Activated B cell treated with CpG ODN at 0.5 μM for 24 hours (primary cell): ENCODE measurements around the gene ACVR2B. TPM values are rescaled to one million over a fixed set of nuclear protein-coding genes. Genes with fewer than 3 reads are reported as not detected.

Experiments used
- ATAC-seq: fragments of 200-7000 bp; cut with Tn5 transposase; one replicate; pipeline ENCODE4 v1.10.0; 2021; ENCODE audit warnings: low read depth, mild to moderate bottlenecking, moderate library complexity
- CTCF ChIA-PET: fragments of 350-600 bp; sonication (Branson Sonifier 250); formaldehyde crosslinking; loops from one replicate; lab custom pipeline; 2021; ENCODE audit warnings: antibody characterized with exemption; lab: Charles Lee
- POLR2A ChIA-PET: fragments of 350-600 bp; sonication (Branson Sonifier 250); formaldehyde crosslinking; loops from one replicate; lab custom pipeline; 2021; ENCODE audit warnings: antibody characterized with exemption; lab: Charles Lee
- DNase-seq: peaks from one replicate; pipeline ENCODE4 v3.0.0; 2022
- H3K27ac Mint-ChIP-seq: one replicate; pipeline ENCODE4 v1.8.0; 2020; ENCODE audit warnings: mixed read lengths
- H3K27me3 Mint-ChIP-seq: one replicate; pipeline ENCODE4 v1.8.0; 2021; ENCODE audit warnings: mixed read lengths
- H3K36me3 Mint-ChIP-seq: one replicate; pipeline ENCODE4 v1.8.0; 2021; ENCODE audit warnings: low read depth, mixed read lengths
- H3K4me1 Mint-ChIP-seq: one replicate; pipeline ENCODE4 v1.8.0; 2021; ENCODE audit warnings: mixed read lengths
- H3K4me3 Mint-ChIP-seq: one replicate; pipeline ENCODE4 v1.8.0; 2020; ENCODE audit warnings: mild to moderate bottlenecking, mixed read lengths
- H3K9me3 Mint-ChIP-seq: one replicate; pipeline ENCODE4 v1.8.0; 2020; ENCODE audit warnings: mixed read lengths
- intact Hi-C: fragments of 100-400 bp; cut with micrococcal nuclease; formaldehyde crosslinking; loops from one replicate; pipeline ENCODE4 v1.15.1; 2024
- total RNA-seq: library from RNA; stranded (reverse); gene quantifications from 2 replicates; pipeline ENCODE4 v1.2.3, GENCODE V29; 2022
- TF ChIP-seq, protein P1 (sequence below): fragments of 200-600 bp; IDR thresholded peaks from one replicate; pipeline ENCODE4 v1.8.0; 2022; ENCODE audit warnings: antibody characterized with exemption, mild to moderate bottlenecking

ACVR2B gene
- total RNA-seq, 1 donor from 2014 or later, result 1.4 TPM

DNA sequence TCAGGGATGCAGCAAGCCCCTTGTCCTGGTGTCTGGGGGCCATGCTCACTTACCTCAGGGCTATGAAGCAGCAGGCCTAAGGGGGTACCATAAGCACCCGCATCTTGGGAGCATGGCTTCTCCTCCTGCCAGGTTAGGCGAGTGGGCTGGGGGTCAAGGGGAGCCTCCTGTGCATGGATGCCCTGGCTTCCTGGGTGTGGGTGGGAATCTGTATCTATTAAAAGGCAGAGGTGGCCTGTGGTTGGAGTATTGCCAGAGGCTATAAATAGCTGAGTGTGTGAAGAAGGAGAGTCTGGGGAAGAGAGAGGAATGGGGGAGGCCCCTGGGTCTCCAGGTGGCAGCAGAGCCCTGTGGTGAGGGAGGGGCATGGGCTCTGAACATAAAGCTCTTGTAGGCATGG lies 19.5 kb downstream of the ACVR2B start:
- H3K27ac Mint-ChIP-seq, result no peak overlapping the region
- H3K9me3 Mint-ChIP-seq, result peaks cover 14% of the 10 kb centered on the region
- H3K4me3 Mint-ChIP-seq, result no peak overlapping the region
- TF ChIP-seq, protein P1, sequence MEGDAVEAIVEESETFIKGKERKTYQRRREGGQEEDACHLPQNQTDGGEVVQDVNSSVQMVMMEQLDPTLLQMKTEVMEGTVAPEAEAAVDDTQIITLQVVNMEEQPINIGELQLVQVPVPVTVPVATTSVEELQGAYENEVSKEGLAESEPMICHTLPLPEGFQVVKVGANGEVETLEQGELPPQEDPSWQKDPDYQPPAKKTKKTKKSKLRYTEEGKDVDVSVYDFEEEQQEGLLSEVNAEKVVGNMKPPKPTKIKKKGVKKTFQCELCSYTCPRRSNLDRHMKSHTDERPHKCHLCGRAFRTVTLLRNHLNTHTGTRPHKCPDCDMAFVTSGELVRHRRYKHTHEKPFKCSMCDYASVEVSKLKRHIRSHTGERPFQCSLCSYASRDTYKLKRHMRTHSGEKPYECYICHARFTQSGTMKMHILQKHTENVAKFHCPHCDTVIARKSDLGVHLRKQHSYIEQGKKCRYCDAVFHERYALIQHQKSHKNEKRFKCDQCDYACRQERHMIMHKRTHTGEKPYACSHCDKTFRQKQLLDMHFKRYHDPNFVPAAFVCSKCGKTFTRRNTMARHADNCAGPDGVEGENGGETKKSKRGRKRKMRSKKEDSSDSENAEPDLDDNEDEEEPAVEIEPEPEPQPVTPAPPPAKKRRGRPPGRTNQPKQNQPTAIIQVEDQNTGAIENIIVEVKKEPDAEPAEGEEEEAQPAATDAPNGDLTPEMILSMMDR, result no peak
- H3K27me3 Mint-ChIP-seq, result no peaks in the 10 kb centered on the region
- peaks cover 3% of the 10 kb centered on the region for H3K36me3 Mint-ChIP-seq
- no peak for ATAC-seq
- ChIA-PET POLR2A (no interaction called here), CTCF (no interaction called here)
- intact Hi-C loops, result no loop called here
- no peak for DNase-seq
- H3K4me1 Mint-ChIP-seq, result no peaks in the 10 kb centered on the region

DNA sequence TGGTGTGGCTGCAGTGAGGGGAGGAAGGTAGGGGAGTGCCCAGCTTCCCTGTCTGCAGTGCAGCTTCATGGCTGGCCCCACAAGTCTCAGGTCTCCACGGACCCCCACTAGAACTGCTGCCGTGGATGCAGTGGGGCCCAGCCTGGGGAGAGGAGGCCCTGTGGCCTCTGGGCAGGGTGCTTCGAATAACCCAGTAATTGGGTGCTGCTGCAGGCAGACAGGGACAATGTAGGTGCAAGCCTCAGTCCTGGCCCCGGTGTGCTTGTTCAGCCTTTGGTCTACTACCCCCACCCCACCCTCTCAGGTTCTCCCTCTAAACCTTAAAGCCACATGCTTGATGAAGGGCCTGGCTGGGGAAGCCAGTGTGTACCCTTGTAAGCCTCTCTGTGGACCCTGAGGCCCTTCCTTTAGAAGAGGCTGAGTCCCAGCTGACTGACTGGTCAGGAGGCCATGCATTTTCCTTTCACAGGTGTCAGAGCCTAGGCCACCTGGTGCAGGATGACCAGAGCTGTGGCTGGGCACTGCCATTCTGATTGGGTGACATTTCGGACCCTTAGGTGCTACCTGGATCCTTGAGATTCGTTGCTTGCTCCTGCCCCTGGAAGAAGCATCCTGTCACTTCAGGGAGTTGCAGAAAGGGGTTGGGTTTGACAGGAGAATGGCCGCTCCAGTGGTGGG lies 21.4 kb downstream of the ACVR2B start:
- Mint-ChIP-seq H3K4me1 (no peaks in the 10 kb centered on the region), H3K27me3 (no peaks in the 10 kb centered on the region), H3K4me3 (no peak overlapping the region), H3K9me3 (peaks cover 5% of the 10 kb centered on the region), H3K36me3 (no peaks in the 10 kb centered on the region), H3K27ac (no peak overlapping the region)
- ATAC-seq, result no peak
- intact Hi-C loops, result no loop called here
- DNase-seq, result no peak
- ChIA-PET CTCF (no interaction called here), POLR2A (no interaction called here)
- TF ChIP-seq, protein P1, result no peak

DNA sequence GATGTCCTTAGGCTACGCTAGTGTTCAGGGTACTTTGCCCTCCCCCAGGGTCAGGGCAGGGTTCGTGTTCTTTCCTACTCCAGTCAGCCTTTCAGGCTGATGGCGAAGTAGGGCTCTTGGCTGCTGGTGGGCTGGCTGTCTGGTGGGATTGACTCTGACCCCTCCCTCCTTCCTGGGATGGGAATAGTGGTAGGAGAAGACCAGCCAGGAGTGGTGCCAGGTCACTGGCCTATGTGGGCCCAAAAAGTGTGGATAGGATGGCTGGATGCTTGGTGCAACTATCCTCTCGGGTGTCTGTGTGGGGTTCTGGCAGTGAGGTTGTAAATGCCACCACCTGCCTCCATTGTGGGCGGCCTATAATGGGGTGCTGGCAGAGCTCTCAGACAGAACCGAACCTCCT lies 22.0 kb downstream of the ACVR2B start:
- no peaks in the 10 kb centered on the region for H3K9me3 Mint-ChIP-seq
- DNase-seq (no peak), ATAC-seq (no peak)
- no peak overlapping the region for H3K27ac Mint-ChIP-seq
- H3K4me1 Mint-ChIP-seq, result no peaks in the 10 kb centered on the region
- no peak overlapping the region for H3K4me3 Mint-ChIP-seq
- no peaks in the 10 kb centered on the region for H3K27me3 Mint-ChIP-seq
- POLR2A ChIA-PET, result no interaction called here
- no peaks in the 10 kb centered on the region for H3K36me3 Mint-ChIP-seq
- CTCF ChIA-PET, result no interaction called here
- TF ChIP-seq, protein P1, result no peak
- intact Hi-C loops, result no loop called here

DNA sequence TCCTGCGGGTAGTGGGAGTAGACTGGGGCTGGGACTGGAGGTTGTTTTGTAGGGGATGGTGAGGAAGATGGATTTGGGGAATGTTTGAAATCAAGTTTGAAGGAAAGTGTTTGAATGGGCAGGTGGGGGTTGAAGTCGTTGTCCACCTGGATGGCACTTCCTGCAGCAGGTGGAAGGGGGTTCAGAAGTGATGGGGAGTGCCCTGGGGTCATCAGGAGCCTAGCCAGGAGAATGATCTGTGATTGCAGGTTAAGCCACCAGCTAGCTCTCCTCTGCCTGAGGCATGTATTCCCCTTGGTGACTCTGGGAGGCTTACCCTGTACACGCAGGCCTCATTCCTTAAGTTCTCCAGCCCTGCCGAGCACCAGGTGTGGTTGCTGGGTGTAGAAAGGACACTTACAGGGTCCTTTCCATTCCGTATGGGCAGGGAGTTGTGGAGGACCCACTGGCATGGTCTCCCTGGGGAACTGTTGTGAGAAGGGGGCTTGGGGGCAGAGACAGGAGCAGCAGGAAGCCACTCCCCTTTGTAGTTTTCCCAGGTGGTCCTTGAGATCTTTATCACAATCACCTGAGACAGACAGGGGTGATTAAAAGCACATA lies 22.6 kb downstream of the ACVR2B start:
- ChIA-PET POLR2A (no interaction called here), CTCF (no interaction called here)
- no peak overlapping the region for H3K4me3 Mint-ChIP-seq
- ATAC-seq (no peak), DNase-seq (no peak)
- H3K27ac Mint-ChIP-seq, result no peak overlapping the region
- H3K36me3 Mint-ChIP-seq, result no peaks in the 10 kb centered on the region
- intact Hi-C loops, result no loop called here
- TF ChIP-seq, protein P1, result no peak
- no peaks in the 10 kb centered on the region for H3K4me1 Mint-ChIP-seq
- no peaks in the 10 kb centered on the region for H3K9me3 Mint-ChIP-seq
- no peaks in the 10 kb centered on the region for H3K27me3 Mint-ChIP-seq

DNA sequence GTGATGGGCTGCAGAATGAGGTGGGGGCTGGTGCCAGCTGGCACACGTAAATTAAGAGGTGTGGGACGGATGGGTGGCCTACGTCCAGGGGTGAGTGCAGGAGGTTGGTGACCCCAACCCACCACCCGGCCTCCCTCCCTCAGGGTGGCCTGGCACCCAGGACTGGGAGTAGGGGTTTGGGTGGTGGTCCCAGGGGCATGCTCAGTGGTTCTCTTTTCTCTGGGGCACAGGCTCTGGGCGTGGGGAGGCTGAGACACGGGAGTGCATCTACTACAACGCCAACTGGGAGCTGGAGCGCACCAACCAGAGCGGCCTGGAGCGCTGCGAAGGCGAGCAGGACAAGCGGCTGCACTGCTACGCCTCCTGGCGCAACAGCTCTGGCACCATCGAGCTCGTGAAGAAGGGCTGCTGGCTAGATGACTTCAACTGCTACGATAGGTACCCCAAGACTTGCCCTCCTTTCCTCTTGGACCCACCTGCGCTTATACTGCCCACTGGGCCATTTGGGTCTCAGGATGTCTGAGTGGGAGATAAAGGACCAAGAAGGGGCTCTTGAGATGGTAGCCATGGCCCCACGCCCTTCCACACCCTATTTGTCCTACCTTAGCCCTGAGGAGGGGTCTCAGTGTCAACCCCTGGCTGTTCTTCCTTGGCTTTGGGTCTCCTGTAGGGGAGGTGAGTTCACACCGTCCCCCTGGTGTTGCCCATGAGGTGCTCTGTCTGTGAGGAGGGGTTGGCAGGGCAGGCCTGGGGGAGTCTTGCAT lies 23.5 kb downstream of the ACVR2B start:
- no peaks in the 10 kb centered on the region for H3K36me3 Mint-ChIP-seq
- no peaks in the 10 kb centered on the region for H3K4me1 Mint-ChIP-seq
- H3K4me3 Mint-ChIP-seq, result no peak overlapping the region
- TF ChIP-seq, protein P1, result no peak
- ATAC-seq (no peak), DNase-seq (no peak)
- CTCF ChIA-PET, result no interaction called here
- H3K9me3 Mint-ChIP-seq, result no peaks in the 10 kb centered on the region
- intact Hi-C loops, result no loop called here
- H3K27ac Mint-ChIP-seq, result no peak overlapping the region
- POLR2A ChIA-PET, result no interaction called here
- no peaks in the 10 kb centered on the region for H3K27me3 Mint-ChIP-seq
